GM12875 (cell line): ENCODE measurements around the gene TNS1.

Experiments used
- H3K4me3 ChIP-seq: one replicate; pipeline ENCODE4 v1.5.1; 2011; ENCODE audit warnings: low read depth, low read length, control low read depth
- TF ChIP-seq, protein P1 (sequence below): IDR thresholded peaks from 2 replicates; pipeline ENCODE4 v1.5.1; 2011; ENCODE audit warnings: low read depth, mild to moderate bottlenecking, control low read depth, inconsistent platforms, low read length, moderate library complexity, borderline replicate concordance; ENCODE audit not compliant: insufficient read depth

Gene TNS1

DNA sequence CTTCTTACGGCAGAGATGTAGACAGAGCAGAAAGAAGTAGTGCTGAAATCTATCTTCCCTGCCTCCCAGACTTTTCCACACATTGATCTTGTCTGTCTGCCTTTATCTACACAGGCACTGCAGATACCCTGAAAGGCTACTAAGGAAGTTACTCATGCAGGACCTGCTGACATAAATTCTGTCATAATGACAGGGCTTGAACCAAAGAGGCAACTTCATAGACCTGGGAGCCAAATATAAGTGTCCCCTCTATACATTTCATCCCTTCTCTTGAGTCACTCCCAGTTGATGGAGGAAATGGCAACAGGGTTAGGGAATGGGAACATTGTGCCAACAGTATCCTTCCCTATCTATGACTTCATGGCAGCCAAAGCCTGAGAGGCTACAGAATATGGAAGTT lies 157.5 kb downstream of the TNS1 start:
- TF ChIP-seq, protein P1, sequence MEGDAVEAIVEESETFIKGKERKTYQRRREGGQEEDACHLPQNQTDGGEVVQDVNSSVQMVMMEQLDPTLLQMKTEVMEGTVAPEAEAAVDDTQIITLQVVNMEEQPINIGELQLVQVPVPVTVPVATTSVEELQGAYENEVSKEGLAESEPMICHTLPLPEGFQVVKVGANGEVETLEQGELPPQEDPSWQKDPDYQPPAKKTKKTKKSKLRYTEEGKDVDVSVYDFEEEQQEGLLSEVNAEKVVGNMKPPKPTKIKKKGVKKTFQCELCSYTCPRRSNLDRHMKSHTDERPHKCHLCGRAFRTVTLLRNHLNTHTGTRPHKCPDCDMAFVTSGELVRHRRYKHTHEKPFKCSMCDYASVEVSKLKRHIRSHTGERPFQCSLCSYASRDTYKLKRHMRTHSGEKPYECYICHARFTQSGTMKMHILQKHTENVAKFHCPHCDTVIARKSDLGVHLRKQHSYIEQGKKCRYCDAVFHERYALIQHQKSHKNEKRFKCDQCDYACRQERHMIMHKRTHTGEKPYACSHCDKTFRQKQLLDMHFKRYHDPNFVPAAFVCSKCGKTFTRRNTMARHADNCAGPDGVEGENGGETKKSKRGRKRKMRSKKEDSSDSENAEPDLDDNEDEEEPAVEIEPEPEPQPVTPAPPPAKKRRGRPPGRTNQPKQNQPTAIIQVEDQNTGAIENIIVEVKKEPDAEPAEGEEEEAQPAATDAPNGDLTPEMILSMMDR: no peak
- H3K4me3 ChIP-seq: no peak overlapping the region

DNA sequence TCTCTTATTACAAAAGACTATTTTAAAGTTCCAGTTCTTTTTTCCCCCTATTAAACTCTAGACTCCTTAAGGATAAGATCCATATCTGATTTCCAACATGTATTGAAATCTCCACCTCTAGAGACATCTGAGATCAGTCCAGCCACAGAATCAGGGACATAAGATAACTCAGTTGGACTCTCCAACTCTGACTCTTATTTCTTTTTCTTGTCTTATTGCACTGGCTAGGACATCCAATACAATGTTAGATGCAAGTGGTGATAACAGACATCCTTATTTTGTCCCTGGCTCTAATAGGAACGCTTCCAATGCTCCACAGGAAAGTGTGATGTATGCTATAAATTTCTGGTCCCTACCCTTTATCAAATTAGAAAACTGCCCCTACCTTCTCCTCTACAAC lies 158.1 kb downstream of the TNS1 start:
- TF ChIP-seq, protein P1: no peak
- H3K4me3 ChIP-seq: no peak overlapping the region

DNA sequence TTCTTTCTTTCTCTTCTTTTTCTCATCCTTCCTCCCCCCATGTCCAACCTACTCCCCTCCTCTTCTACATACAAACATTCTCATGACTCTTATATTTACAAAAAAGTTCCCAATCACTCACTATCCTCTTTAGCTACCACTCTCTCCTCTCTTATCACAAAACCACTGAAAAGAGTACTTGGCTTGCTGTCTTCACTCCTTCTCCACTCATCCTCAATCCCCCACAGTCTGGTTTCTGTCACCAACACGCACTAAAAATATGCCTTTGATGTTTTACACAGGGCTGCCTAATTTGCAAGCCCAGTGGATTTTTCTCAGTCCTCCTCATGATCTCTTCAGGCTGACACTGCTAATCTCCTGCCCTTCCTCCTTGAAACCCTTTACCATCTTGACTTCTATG lies 159.5 kb downstream of the TNS1 start:
- TF ChIP-seq, protein P1: no peak
- H3K4me3 ChIP-seq: no peak overlapping the region

DNA sequence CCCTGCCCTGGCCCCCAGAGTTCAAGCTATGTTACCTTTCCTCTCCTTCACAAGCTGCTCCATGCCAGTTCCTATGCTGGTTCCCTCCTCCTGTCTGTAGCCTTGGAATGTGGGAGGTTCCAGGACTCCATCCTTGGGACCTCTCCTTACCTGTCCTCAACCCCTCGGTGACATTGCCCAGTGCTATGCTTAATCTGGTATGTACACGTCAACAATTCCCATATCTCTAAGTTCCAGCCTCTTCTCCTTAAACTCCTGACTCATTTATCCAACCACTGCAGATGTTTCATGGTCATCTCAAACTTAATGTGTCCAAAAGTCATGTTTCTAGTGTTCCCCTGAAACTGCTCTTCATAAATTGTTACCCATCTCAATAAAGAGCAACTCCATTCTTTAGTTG lies 160.8 kb downstream of the TNS1 start:
- TF ChIP-seq, protein P1: no peak
- no peak overlapping the region for H3K4me3 ChIP-seq

DNA sequence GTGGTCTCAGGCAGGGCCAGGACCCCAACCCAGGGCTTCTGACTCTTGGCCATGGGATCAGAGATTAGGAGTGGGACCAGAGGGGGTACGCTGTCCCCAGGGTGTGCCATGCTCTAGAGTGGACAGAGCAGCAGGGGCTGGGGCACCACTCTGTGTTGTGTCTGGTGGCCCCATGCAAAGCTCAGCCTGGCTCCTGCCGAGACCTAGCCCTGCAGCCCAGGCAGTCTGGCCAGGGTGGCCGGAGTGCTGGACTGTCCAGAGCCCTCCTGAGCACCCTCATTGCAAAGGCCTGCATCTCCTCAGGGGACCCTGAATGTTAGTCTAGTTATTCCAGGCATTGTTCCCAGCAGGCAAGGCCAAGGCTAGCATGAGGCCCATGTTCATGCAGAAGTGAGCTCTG lies 162.3 kb downstream of the TNS1 start:
- no peak overlapping the region for H3K4me3 ChIP-seq
- TF ChIP-seq, protein P1: no peak

DNA sequence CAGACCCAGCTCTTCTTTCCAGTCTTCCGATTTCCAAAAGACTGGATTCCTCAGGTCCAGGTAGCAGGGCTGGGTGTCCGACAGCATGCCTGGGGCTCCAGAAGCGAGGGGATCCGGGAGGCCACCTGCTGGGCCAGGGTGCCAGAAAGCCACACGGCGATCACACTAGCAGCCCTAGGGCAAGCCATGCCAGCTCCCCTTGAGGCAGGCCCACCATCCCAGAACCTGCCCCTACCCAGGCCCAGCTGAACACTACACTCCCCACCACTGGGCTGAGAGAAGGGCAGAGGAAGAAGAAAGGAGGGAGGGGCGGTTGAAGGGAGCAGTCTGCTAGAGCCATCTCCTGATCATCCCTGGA lies 163.1 kb downstream of the TNS1 start:
- H3K4me3 ChIP-seq: no peak overlapping the region
- TF ChIP-seq, protein P1: no peak

DNA sequence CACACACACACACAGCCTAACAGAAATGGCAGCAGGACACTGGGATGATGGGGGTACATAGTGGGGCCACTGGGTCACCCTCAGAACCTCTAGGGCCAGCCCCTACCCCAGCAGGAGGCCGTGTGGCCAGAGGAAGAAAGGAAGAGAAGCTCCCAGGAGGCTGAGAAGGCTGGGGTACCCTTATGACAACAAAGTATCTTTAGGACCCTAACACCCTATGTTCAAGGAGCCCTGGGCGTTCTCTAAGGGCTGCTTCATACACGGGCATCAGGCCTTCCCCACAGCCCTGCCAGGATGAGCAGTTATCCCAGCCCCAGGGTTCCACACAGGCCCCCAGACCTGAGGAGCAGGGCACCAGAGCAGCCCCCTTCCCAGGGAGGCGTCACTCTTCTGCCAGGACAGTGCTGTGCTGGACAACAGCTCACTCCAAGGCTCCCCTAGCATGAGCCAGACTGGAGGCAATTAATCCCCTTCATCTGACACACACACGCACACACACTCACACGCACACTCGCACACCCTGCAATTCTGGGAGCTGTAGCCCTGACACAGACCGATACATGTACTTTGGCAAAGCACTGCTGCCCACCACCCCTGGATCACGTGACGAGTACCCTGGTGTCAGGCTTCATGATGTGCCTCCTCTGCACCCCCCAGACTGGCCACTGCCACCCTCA lies 163.6 kb downstream of the TNS1 start:
- H3K4me3 ChIP-seq: no peak overlapping the region
- TF ChIP-seq, protein P1: no peak
